GM23338 (cell line): Measurements from ENCODE around the gene TRABD2A. TPM values are rescaled to one million over a fixed set of nuclear protein-coding genes. Genes with fewer than 3 reads are reported as not detected.

Experiments
- ATAC-seq: fragments of 200-7000 bp; cut with Tn5 transposase; 3 replicates; pipeline ENCODE4 v1.9.1; 2020
- DNase-seq: peaks from one replicate; pipeline ENCODE4 v3.0.0-alpha.2; 2015; ENCODE audit warnings: low spot score
- H2AFZ ChIP-seq: fragments of 200-600 bp; sonication (generic); 2 replicates; pipeline ENCODE4 v1.8.0; 2016; ENCODE audit warnings: antibody characterized with exemption, mild to moderate bottlenecking, moderate library complexity
- H3F3A ChIP-seq: fragments of 200-600 bp; sonication (generic); replicated peaks from 2 replicates; pipeline ENCODE4 v1.8.0; 2017; ENCODE audit warnings: antibody characterized with exemption, mixed run types, low read depth
- H3K27ac ChIP-seq: fragments of 200-600 bp; sonication (generic); 2 replicates; pipeline ENCODE4 v1.6.1; 2016; ENCODE audit warnings: low read depth
- H3K27me3 ChIP-seq: fragments of 200-600 bp; sonication (generic); 2 replicates; pipeline ENCODE4 v1.8.0; 2016; ENCODE audit warnings: mild to moderate bottlenecking, mixed run types, moderate library complexity; ENCODE audit not compliant: insufficient read depth
- H3K36me3 ChIP-seq: fragments of 200-600 bp; sonication (generic); 2 replicates; pipeline ENCODE4 v1.8.0; 2016; ENCODE audit warnings: mild to moderate bottlenecking; ENCODE audit not compliant: insufficient read depth
- H3K4me1 ChIP-seq: fragments of 200-600 bp; sonication (generic); 2 replicates; pipeline ENCODE4 v1.8.0; 2016; ENCODE audit warnings: mild to moderate bottlenecking, moderate library complexity; ENCODE audit not compliant: insufficient read depth
- H3K4me2 ChIP-seq: fragments of 200-600 bp; sonication (generic); 2 replicates; pipeline ENCODE4 v1.7.1; 2017; ENCODE audit warnings: mixed run types
- H3K4me3 ChIP-seq: fragments of 200-600 bp; sonication (generic); 2 replicates; pipeline ENCODE4 v1.6.1; 2016; ENCODE audit warnings: mixed run types
- H3K79me2 ChIP-seq: fragments of 200-600 bp; sonication (generic); replicated peaks from 2 replicates; pipeline ENCODE4 v1.8.0; 2017; ENCODE audit warnings: mild to moderate bottlenecking; ENCODE audit not compliant: insufficient read depth
- H3K9me2 ChIP-seq: fragments of 200-600 bp; sonication (generic); 2 replicates; pipeline ENCODE4 v1.8.0; 2017; ENCODE audit not compliant: insufficient read depth
- H4K20me1 ChIP-seq: fragments of 200-600 bp; sonication (generic); replicated peaks from 2 replicates; pipeline ENCODE4 v1.8.0; 2017; ENCODE audit warnings: mild to moderate bottlenecking; ENCODE audit not compliant: insufficient read depth
- H3K27ac Mint-ChIP-seq: 2 replicates; pipeline ENCODE4 v1.8.0; 2020; ENCODE audit warnings: inconsistent platforms, mild to moderate bottlenecking, moderate library complexity, mixed read lengths
- H3K27me3 Mint-ChIP-seq: 3 replicates; pipeline ENCODE4 v1.8.0; 2022; ENCODE audit warnings: low read depth, mild to moderate bottlenecking, moderate library complexity, mixed read lengths, inconsistent platforms; ENCODE audit not compliant: insufficient read depth, poor library complexity
- H3K36me3 Mint-ChIP-seq: 3 replicates; pipeline ENCODE4 v1.8.0; 2021; ENCODE audit warnings: low read depth, mild to moderate bottlenecking, inconsistent platforms, moderate library complexity, mixed read lengths
- H3K4me1 Mint-ChIP-seq: 3 replicates; pipeline ENCODE4 v1.8.0; 2020; ENCODE audit warnings: mild to moderate bottlenecking, inconsistent platforms, mixed read lengths
- H3K4me3 Mint-ChIP-seq: 3 replicates; pipeline ENCODE4 v1.8.0; 2021; ENCODE audit warnings: moderate library complexity, mild to moderate bottlenecking, inconsistent platforms, mixed read lengths
- H3K9me3 Mint-ChIP-seq: 3 replicates; pipeline ENCODE4 v1.8.0; 2020; ENCODE audit warnings: moderate library complexity, mild to moderate bottlenecking, inconsistent platforms, mixed read lengths
- CREB1 ChIP-seq: fragments of 250-450 bp; sonication (Bioruptor Pico); IDR thresholded peaks from 2 replicates; pipeline ENCODE4 v1.5.0; 2020; ENCODE audit warnings: low read depth, mild to moderate bottlenecking, moderate library complexity
- EZH2 ChIP-seq: fragments of 200-600 bp; sonication (generic); IDR thresholded peaks from one replicate; pipeline ENCODE4 v1.8.0; 2017; ENCODE audit warnings: antibody characterized with exemption, mild to moderate bottlenecking, low read depth; ENCODE audit not compliant: unreplicated experiment
- EZH2phosphoT487 ChIP-seq: fragments of 200-600 bp; sonication (generic); IDR thresholded peaks from one replicate; pipeline ENCODE4 v1.8.1; 2018; ENCODE audit warnings: antibody characterized with exemption; ENCODE audit not compliant: unreplicated experiment
- JUNB ChIP-seq: IDR thresholded peaks from one replicate; pipeline ENCODE4 v1.6.1; 2016; ENCODE audit warnings: antibody characterized with exemption; ENCODE audit not compliant: unreplicated experiment
- NANOG ChIP-seq: IDR thresholded peaks from 2 replicates; pipeline ENCODE4 v1.6.1; 2016; ENCODE audit warnings: antibody characterized with exemption, borderline replicate concordance
- POLR2AphosphoS5 ChIP-seq: IDR thresholded peaks from 2 replicates; pipeline ENCODE4 v1.6.1; 2016; ENCODE audit warnings: antibody characterized with exemption, low read depth
- REST ChIP-seq: IDR thresholded peaks from one replicate; pipeline ENCODE4 v1.6.1; 2018; ENCODE audit warnings: antibody characterized with exemption; ENCODE audit not compliant: unreplicated experiment
- STAT1 ChIP-seq: IDR thresholded peaks from one replicate; pipeline ENCODE4 v1.6.1; 2016; ENCODE audit warnings: antibody characterized with exemption; ENCODE audit not compliant: unreplicated experiment
- ZNF114 ChIP-seq: fragments of 250-450 bp; sonication (Bioruptor Pico); IDR thresholded peaks from 2 replicates; pipeline ENCODE4 v1.5.0; 2020; ENCODE audit warnings: mild to moderate bottlenecking, moderate library complexity
- ZNF331 ChIP-seq: fragments of 250-450 bp; sonication (Bioruptor Pico); IDR thresholded peaks from 2 replicates; pipeline ENCODE4 v1.5.0; 2020; ENCODE audit warnings: low read depth, mild to moderate bottlenecking, moderate library complexity
- polyA plus RNA-seq: library from polyadenylated mRNA; unstranded; fragments of >200 nt; fragmentation: Nextera tagmentation; extraction: Ambion mirVana; gene quantifications from 2 replicates; pipeline ENCODE4 v1.2.1, GENCODE V29; 2016
- total RNA-seq: library from RNA; depleted of rRNA; stranded (reverse); fragments of >200 nt; shearing (Covaris generic); gene quantifications from 2 replicates; pipeline ENCODE4 v1.2.3, GENCODE V29; 2014
- TF ChIP-seq, protein P1 (sequence below): IDR thresholded peaks from 2 replicates; pipeline ENCODE4 v1.6.1; 2016; ENCODE audit warnings: antibody characterized with exemption
- TF ChIP-seq, protein P2 (sequence below), 2 experiments: fragments of 200-600 bp in 1 of 2; sonication (generic) in 1 of 2; conservative IDR thresholded peaks; 2 replicates each; pipeline versions ENCODE4 v1.5.1 to v1.6.1; 2016 to 2017; ENCODE audit warnings: antibody characterized with exemption in 2 of 2, low read depth in 2 of 2, mild to moderate bottlenecking in 2 of 2, moderate library complexity in 1 of 2
- TF ChIP-seq, protein P3 (sequence below): fragments of 250-450 bp; sonication (Bioruptor Pico); IDR thresholded peaks from 2 replicates; pipeline ENCODE4 v1.5.0; 2020; ENCODE audit warnings: mild to moderate bottlenecking, moderate library complexity

The TRABD2A gene
- total and polyA plus RNA-seq, 2 experiments from 2014 or later = 5.5 to 12.1 TPM

DNA sequence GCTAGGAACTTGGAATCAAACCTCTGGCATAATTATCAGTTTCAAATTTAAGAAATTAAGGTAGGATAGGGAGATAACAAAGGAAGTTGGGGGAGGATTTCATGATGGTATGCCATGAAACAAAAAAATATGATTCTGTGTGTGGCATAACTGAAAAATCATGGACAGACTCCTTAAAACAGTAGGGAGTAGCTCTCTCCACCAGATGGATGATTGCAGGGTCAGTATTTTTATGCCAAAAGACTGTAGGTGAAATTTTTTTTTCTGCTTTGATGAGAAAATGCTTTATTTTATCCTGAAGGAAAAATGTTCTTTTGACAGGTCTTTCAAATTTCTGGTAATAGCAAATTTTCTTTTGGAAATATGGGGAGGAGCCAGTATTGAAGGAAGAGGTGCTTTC is 94.3 kb downstream of the TRABD2A start:
- peaks cover 16% of the 10 kb centered on the region for H3K4me1 Mint-ChIP-seq
- no peaks in the 10 kb centered on the region for H3K36me3 ChIP-seq
- H3K36me3 Mint-ChIP-seq = no peaks in the 10 kb centered on the region
- H3K27ac Mint-ChIP-seq = no peak overlapping the region
- H3K27me3 Mint-ChIP-seq = no peaks in the 10 kb centered on the region
- H3K4me3 Mint-ChIP-seq = no peak overlapping the region
- peaks cover 6% of the 10 kb centered on the region; the same call in 1 of the 2 replicates for H3K9me2 ChIP-seq
- TF ChIP-seq REST = no peak
- no peak for TF ChIP-seq ZNF331 (CRISPR knock-in tag)
- TF ChIP-seq STAT1 = no peak
- no peak for TF ChIP-seq JUNB
- TF ChIP-seq CREB1 (CRISPR knock-in tag) = no peak
- no peak for TF ChIP-seq POLR2AphosphoS5
- TF ChIP-seq ZNF114 (CRISPR knock-in tag) = no peak
- TF ChIP-seq, protein P1, sequence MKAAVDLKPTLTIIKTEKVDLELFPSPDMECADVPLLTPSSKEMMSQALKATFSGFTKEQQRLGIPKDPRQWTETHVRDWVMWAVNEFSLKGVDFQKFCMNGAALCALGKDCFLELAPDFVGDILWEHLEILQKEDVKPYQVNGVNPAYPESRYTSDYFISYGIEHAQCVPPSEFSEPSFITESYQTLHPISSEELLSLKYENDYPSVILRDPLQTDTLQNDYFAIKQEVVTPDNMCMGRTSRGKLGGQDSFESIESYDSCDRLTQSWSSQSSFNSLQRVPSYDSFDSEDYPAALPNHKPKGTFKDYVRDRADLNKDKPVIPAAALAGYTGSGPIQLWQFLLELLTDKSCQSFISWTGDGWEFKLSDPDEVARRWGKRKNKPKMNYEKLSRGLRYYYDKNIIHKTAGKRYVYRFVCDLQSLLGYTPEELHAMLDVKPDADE = no peak
- TF ChIP-seq NANOG = no peak
- TF ChIP-seq EZH2phosphoT487 = no peak
- TF ChIP-seq, protein P2, sequence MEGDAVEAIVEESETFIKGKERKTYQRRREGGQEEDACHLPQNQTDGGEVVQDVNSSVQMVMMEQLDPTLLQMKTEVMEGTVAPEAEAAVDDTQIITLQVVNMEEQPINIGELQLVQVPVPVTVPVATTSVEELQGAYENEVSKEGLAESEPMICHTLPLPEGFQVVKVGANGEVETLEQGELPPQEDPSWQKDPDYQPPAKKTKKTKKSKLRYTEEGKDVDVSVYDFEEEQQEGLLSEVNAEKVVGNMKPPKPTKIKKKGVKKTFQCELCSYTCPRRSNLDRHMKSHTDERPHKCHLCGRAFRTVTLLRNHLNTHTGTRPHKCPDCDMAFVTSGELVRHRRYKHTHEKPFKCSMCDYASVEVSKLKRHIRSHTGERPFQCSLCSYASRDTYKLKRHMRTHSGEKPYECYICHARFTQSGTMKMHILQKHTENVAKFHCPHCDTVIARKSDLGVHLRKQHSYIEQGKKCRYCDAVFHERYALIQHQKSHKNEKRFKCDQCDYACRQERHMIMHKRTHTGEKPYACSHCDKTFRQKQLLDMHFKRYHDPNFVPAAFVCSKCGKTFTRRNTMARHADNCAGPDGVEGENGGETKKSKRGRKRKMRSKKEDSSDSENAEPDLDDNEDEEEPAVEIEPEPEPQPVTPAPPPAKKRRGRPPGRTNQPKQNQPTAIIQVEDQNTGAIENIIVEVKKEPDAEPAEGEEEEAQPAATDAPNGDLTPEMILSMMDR (conservative IDR thresholded peaks at IDR 0.05; ENCODE audit: low read depth in 2 of 2) = no peak
- TF ChIP-seq EZH2 = no peak
- TF ChIP-seq, protein P3, sequence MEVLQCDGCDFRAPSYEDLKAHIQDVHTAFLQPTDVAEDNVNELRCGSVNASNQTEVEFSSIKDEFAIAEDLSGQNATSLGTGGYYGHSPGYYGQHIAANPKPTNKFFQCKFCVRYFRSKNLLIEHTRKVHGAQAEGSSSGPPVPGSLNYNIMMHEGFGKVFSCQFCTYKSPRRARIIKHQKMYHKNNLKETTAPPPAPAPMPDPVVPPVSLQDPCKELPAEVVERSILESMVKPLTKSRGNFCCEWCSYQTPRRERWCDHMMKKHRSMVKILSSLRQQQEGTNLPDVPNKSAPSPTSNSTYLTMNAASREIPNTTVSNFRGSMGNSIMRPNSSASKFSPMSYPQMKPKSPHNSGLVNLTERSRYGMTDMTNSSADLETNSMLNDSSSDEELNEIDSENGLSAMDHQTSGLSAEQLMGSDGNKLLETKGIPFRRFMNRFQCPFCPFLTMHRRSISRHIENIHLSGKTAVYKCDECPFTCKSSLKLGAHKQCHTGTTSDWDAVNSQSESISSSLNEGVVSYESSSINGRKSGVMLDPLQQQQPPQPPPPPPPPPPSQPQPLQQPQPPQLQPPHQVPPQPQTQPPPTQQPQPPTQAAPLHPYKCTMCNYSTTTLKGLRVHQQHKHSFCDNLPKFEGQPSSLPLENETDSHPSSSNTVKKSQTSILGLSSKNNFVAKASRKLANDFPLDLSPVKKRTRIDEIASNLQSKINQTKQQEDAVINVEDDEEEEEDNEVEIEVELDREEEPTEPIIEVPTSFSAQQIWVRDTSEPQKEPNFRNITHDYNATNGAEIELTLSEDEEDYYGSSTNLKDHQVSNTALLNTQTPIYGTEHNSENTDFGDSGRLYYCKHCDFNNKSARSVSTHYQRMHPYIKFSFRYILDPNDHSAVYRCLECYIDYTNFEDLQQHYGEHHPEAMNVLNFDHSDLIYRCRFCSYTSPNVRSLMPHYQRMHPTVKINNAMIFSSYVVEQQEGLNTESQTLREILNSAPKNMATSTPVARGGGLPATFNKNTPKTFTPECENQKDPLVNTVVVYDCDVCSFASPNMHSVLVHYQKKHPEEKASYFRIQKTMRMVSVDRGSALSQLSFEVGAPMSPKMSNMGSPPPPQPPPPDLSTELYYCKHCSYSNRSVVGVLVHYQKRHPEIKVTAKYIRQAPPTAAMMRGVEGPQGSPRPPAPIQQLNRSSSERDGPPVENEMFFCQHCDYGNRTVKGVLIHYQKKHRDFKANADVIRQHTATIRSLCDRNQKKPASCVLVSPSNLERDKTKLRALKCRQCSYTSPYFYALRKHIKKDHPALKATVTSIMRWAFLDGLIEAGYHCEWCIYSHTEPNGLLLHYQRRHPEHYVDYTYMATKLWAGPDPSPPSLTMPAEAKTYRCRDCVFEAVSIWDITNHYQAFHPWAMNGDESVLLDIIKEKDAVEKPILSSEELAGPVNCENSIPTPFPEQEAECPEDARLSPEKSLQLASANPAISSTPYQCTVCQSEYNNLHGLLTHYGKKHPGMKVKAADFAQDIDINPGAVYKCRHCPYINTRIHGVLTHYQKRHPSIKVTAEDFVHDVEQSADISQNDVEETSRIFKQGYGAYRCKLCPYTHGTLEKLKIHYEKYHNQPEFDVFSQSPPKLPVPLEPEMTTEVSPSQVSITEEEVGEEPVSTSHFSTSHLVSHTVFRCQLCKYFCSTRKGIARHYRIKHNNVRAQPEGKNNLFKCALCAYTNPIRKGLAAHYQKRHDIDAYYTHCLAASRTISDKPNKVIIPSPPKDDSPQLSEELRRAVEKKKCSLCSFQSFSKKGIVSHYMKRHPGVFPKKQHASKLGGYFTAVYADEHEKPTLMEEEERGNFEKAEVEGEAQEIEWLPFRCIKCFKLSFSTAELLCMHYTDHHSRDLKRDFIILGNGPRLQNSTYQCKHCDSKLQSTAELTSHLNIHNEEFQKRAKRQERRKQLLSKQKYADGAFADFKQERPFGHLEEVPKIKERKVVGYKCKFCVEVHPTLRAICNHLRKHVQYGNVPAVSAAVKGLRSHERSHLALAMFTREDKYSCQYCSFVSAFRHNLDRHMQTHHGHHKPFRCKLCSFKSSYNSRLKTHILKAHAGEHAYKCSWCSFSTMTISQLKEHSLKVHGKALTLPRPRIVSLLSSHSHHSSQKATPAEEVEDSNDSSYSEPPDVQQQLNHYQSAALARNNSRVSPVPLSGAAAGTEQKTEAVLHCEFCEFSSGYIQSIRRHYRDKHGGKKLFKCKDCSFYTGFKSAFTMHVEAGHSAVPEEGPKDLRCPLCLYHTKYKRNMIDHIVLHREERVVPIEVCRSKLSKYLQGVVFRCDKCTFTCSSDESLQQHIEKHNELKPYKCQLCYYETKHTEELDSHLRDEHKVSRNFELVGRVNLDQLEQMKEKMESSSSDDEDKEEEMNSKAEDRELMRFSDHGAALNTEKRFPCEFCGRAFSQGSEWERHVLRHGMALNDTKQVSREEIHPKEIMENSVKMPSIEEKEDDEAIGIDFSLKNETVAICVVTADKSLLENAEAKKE = no peak
- no peaks in the 10 kb centered on the region for H4K20me1 ChIP-seq
- no peak overlapping the region for H3K4me3 ChIP-seq
- H3F3A ChIP-seq = no peaks in the 10 kb centered on the region
- H3K4me2 ChIP-seq = no peak overlapping the region
- ATAC-seq (no peak), DNase-seq (no peak)
- no peaks in the 10 kb centered on the region for H3K9me3 Mint-ChIP-seq
- H3K27ac ChIP-seq = no peak overlapping the region
- H3K79me2 ChIP-seq = no peaks in the 10 kb centered on the region
- peaks cover 10% of the 10 kb centered on the region; the same call in 1 of the 2 replicates for H3K4me1 ChIP-seq
- no peak overlapping the region for H2AFZ ChIP-seq
- no peaks in the 10 kb centered on the region for H3K27me3 ChIP-seq
